CD4-positive, alpha-beta T cell treated with Interleukin-6 for 4 hours (primary cell): Measurements from ENCODE around the gene COX14.
"Not testable (repeated sequence)": the region's sequence is repeated elsewhere in the genome, so short reads cannot be mapped to it uniquely, and the experiment has no call there.

Source experiments
- DNase-seq: peaks from one replicate; pipeline ENCODE4 v3.0.0-alpha.2; 2020; ENCODE audit warnings: mixed read lengths

COX14 gene

GRCh38 chr12:50110127-50110761 lies 1.8 kb upstream of the COX14 start:
- no peak for DNase-seq

- DNase-seq = no peak
Measured at GRCh38 chr12:50110762-50111351, 1.2 kb upstream of the COX14 start.

GRCh38 chr12:50111395-50111692 lies 692 bp upstream of the COX14 start:
- no peak for DNase-seq

- DNase-seq = no peak
Measured at GRCh38 chr12:50112456-50113218, 601 bp downstream of the COX14 start.

- DNase-seq = no peak
Measured at GRCh38 chr12:50117057-50117622, 5.1 kb downstream of the COX14 start.

- no peak for DNase-seq
Measured at GRCh38 chr12:50119387-50119786, 7.4 kb downstream of the COX14 start.

- no peak for DNase-seq
Measured at GRCh38 chr12:50120521-50120920, 8.5 kb downstream of the COX14 start.

- DNase-seq = no peak
Measured at GRCh38 chr12:50120953-50121352, 8.9 kb downstream of the COX14 start.

- DNase-seq = no peak
Measured at GRCh38 chr12:50121641-50122040, 9.6 kb downstream of the COX14 start.

- DNase-seq = no peak
Measured at GRCh38 chr12:50123203-50123602, 11.2 kb downstream of the COX14 start.

- DNase-seq = no peak
Measured at GRCh38 chr12:50127546-50127945, 15.5 kb downstream of the COX14 start.

GRCh38 chr12:50129290-50129689 lies 17.3 kb downstream of the COX14 start:
- DNase-seq = no peak

- DNase-seq = no peak
Measured at GRCh38 chr12:50132505-50133135, 20.6 kb downstream of the COX14 start.

GRCh38 chr12:50142993-50143392 lies 31.0 kb downstream of the COX14 start:
- DNase-seq = no peak

GRCh38 chr12:50145439-50145838 lies 33.4 kb downstream of the COX14 start:
- DNase-seq = no peak

- no peak for DNase-seq
Measured at GRCh38 chr12:50147281-50147680, 35.2 kb downstream of the COX14 start.

- not testable (repeated sequence) for DNase-seq
Measured at GRCh38 chr12:50148011-50148410, 36.0 kb downstream of the COX14 start.

GRCh38 chr12:50149311-50149710 lies 37.3 kb downstream of the COX14 start:
- no peak for DNase-seq

- no peak for DNase-seq
Measured at GRCh38 chr12:50151047-50151687, 39.1 kb downstream of the COX14 start.

GRCh38 chr12:50154947-50155346 lies 42.9 kb downstream of the COX14 start:
- not testable (repeated sequence) for DNase-seq

GRCh38 chr12:50156641-50157040 lies 44.6 kb downstream of the COX14 start:
- DNase-seq = no peak

- DNase-seq = no peak
Measured at GRCh38 chr12:50157259-50157658, 45.2 kb downstream of the COX14 start.

GRCh38 chr12:50160643-50161042 lies 48.6 kb downstream of the COX14 start:
- DNase-seq = no peak
